ENCODE results near the gene ZBTB38. TPM values are rescaled to one million over a fixed set of nuclear protein-coding genes. Genes with fewer than 3 reads are reported as not detected.

The ZBTB38 gene
- total and polyA plus RNA-seq, 2 experiments from 2014 or later: 8.7 to 11.5 TPM

- TF ChIP-seq, protein P1, sequence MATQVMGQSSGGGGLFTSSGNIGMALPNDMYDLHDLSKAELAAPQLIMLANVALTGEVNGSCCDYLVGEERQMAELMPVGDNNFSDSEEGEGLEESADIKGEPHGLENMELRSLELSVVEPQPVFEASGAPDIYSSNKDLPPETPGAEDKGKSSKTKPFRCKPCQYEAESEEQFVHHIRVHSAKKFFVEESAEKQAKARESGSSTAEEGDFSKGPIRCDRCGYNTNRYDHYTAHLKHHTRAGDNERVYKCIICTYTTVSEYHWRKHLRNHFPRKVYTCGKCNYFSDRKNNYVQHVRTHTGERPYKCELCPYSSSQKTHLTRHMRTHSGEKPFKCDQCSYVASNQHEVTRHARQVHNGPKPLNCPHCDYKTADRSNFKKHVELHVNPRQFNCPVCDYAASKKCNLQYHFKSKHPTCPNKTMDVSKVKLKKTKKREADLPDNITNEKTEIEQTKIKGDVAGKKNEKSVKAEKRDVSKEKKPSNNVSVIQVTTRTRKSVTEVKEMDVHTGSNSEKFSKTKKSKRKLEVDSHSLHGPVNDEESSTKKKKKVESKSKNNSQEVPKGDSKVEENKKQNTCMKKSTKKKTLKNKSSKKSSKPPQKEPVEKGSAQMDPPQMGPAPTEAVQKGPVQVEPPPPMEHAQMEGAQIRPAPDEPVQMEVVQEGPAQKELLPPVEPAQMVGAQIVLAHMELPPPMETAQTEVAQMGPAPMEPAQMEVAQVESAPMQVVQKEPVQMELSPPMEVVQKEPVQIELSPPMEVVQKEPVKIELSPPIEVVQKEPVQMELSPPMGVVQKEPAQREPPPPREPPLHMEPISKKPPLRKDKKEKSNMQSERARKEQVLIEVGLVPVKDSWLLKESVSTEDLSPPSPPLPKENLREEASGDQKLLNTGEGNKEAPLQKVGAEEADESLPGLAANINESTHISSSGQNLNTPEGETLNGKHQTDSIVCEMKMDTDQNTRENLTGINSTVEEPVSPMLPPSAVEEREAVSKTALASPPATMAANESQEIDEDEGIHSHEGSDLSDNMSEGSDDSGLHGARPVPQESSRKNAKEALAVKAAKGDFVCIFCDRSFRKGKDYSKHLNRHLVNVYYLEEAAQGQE (IDR thresholded peaks at IDR 0.05; ENCODE audit: unreplicated experiment): no peak
- no peak for TF ChIP-seq EZH2phosphoT487 (IDR thresholded peaks at IDR 0.05; ENCODE audit: unreplicated experiment)
- TF ChIP-seq, protein P2, sequence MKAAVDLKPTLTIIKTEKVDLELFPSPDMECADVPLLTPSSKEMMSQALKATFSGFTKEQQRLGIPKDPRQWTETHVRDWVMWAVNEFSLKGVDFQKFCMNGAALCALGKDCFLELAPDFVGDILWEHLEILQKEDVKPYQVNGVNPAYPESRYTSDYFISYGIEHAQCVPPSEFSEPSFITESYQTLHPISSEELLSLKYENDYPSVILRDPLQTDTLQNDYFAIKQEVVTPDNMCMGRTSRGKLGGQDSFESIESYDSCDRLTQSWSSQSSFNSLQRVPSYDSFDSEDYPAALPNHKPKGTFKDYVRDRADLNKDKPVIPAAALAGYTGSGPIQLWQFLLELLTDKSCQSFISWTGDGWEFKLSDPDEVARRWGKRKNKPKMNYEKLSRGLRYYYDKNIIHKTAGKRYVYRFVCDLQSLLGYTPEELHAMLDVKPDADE (IDR thresholded peaks at IDR 0.05): no peak
These were observed 18.6 kb upstream of the ZBTB38 start (continued) for GRCh38 chr3:141349711-141350110.

GRCh38 chr3:141350666-141351065 is 17.6 kb upstream of the ZBTB38 start:
- ATAC-seq (no peak), DNase-seq (ENCODE audit: low spot score) (no peak)
- no peaks in the 10 kb centered on the region for H3K36me3 Mint-ChIP-seq (ENCODE audit: low read depth)
- no peaks in the 10 kb centered on the region; the same call in 2 of the 3 replicates for H3K9me3 Mint-ChIP-seq
- TF ChIP-seq STAT1 (IDR thresholded peaks at IDR 0.05; ENCODE audit: unreplicated experiment) (no peak), JUNB (IDR thresholded peaks at IDR 0.05; ENCODE audit: unreplicated experiment) (no peak), POLR2AphosphoS5 (IDR thresholded peaks at IDR 0.05; ENCODE audit: low read depth) (no peak), ZNF114 (CRISPR knock-in tag; IDR thresholded peaks at IDR 0.05) (no peak), EZH2 (IDR thresholded peaks at IDR 0.05; ENCODE audit: low read depth, unreplicated experiment) (no peak), NANOG (IDR thresholded peaks at IDR 0.05; ENCODE audit: borderline replicate concordance) (no peak)
- TF ChIP-seq, protein P2 (IDR thresholded peaks at IDR 0.05): no peak
- peaks cover 18% of the 10 kb centered on the region for H3K4me1 Mint-ChIP-seq
- Histone ChIP-seq H3K27me3 (ENCODE audit: insufficient read depth) (no peaks in the 10 kb centered on the region), H3K4me1 (ENCODE audit: insufficient read depth) (peaks cover 13% of the 10 kb centered on the region), H3K9me2 (ENCODE audit: insufficient read depth) (0 out of 2 replicates have a peak, but pooled peaks cover 6% of the 10 kb centered on the region), H3K36me3 (ENCODE audit: insufficient read depth) (no peaks in the 10 kb centered on the region), H3K4me3 (no peak overlapping the region), H2AFZ (no peak overlapping the region), H4K20me1 (replicated peaks; ENCODE audit: insufficient read depth) (no peaks in the 10 kb centered on the region), H3K79me2 (replicated peaks; ENCODE audit: insufficient read depth) (no peaks in the 10 kb centered on the region), H3K4me2 (no peak overlapping the region), H3K27ac (ENCODE audit: low read depth) (no peak overlapping the region), H3F3A (replicated peaks; ENCODE audit: low read depth) (no peaks in the 10 kb centered on the region)
- H3K4me3 Mint-ChIP-seq: no peak overlapping the region
- peaks cover 6% of the 10 kb centered on the region for H3K27me3 Mint-ChIP-seq (ENCODE audit: insufficient read depth, low read depth, poor library complexity)
- H3K27ac Mint-ChIP-seq: no peak overlapping the region

Measured in GM23338 (cell line).